Measurements from ENCODE around the gene AK5.

DNA sequence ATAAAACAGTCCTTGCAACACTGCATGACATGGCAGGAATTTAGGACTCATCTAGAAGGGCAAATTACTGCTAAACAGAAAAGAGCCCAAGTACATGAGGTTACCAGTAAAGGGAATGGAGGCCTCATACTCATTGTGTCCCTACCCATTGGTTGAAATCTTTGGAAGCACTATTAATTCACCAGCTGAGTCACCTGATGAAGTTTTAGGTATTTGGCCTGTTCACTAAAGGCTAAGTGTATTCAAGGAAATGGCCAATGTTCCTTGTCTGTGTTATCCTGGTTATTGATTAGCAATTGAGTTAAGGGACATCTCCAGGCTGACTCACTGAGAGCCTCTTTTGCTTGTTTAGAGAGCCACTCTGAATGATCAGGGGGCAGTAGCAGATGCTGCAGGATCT, 212.2 kb downstream of the AK5 start:
- TF ChIP-seq, protein P1, sequence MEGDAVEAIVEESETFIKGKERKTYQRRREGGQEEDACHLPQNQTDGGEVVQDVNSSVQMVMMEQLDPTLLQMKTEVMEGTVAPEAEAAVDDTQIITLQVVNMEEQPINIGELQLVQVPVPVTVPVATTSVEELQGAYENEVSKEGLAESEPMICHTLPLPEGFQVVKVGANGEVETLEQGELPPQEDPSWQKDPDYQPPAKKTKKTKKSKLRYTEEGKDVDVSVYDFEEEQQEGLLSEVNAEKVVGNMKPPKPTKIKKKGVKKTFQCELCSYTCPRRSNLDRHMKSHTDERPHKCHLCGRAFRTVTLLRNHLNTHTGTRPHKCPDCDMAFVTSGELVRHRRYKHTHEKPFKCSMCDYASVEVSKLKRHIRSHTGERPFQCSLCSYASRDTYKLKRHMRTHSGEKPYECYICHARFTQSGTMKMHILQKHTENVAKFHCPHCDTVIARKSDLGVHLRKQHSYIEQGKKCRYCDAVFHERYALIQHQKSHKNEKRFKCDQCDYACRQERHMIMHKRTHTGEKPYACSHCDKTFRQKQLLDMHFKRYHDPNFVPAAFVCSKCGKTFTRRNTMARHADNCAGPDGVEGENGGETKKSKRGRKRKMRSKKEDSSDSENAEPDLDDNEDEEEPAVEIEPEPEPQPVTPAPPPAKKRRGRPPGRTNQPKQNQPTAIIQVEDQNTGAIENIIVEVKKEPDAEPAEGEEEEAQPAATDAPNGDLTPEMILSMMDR (IDR thresholded peaks at IDR 0.05) = no peak
- no peak for TF ChIP-seq NR3C1 (IDR thresholded peaks at IDR 0.05)
- no peak for TF ChIP-seq RNF2 (IDR thresholded peaks at IDR 0.05; ENCODE audit: borderline replicate concordance, low read depth)
- TF ChIP-seq JUN (IDR thresholded peaks at IDR 0.05) = no peak
- TF ChIP-seq, protein P2, sequence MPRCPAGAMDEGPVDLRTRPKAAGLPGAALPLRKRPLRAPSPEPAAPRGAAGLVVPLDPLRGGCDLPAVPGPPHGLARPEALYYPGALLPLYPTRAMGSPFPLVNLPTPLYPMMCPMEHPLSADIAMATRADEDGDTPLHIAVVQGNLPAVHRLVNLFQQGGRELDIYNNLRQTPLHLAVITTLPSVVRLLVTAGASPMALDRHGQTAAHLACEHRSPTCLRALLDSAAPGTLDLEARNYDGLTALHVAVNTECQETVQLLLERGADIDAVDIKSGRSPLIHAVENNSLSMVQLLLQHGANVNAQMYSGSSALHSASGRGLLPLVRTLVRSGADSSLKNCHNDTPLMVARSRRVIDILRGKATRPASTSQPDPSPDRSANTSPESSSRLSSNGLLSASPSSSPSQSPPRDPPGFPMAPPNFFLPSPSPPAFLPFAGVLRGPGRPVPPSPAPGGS (IDR thresholded peaks at IDR 0.05) = no peak
- TF ChIP-seq ESRRA (IDR thresholded peaks at IDR 0.05; ENCODE audit: borderline replicate concordance, low read length) = no peak
- TF ChIP-seq NPAS2 (CRISPR knock-in tag; IDR thresholded peaks at IDR 0.05; ENCODE audit: borderline replicate concordance) = no peak

Measured in A549 (cell line).